Measurements from ENCODE around the gene EFNA5.
"Not testable (repeated sequence)": the region's sequence is repeated elsewhere in the genome, so short reads cannot be mapped to it uniquely, and the experiment has no call there.

The EFNA5 gene

GRCh38 chr5:107449369-107449768, 221.4 kb downstream of the EFNA5 start:
- DNase-seq = no peak

GRCh38 chr5:107447587-107447986, 223.2 kb downstream of the EFNA5 start:
- no peak for DNase-seq

DNA sequence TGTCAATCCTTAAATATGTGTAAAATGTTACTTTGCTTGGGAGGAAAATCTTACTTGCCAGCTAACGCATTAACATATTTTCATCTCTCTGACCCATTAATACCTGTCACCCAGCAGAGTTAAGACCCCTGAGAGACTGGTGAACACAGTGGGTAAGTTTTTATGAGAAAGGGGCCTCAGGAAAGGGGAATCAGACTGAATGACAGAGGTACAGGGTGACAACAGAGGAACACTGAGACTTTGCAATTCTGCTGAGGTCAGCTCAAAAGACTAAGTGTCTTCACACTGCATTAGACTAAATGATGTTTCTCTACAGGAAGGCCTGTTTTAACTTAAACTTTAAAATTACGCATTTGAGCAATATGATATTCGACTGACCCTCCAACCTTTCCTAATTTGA, 223.8 kb downstream of the EFNA5 start:
- DNase-seq = no peak

DNA sequence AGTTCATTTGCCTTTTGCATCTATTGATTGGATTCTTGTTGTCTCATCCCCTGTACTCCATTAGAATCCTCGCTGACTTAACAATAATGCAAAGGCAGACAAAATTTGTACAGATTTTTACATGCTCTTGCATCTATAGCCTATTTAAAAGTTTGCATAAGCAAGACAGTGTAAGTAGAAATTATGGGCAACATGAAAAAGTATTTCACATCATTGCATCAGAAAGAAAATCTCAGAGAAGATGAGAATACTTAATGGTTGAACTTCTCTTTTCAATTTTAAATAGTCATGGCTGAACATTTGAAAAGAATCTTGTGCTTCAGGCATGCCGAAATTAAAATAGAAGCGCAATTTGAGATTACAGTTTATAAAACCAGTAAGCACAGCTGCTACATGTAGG, 226.4 kb downstream of the EFNA5 start:
- DNase-seq = no peak

GRCh38 chr5:107443897-107444296, 226.8 kb downstream of the EFNA5 start:
- DNase-seq = no peak

GRCh38 chr5:107442452-107442851, 228.3 kb downstream of the EFNA5 start:
- DNase-seq = no peak

GRCh38 chr5:107439832-107440231, 230.9 kb downstream of the EFNA5 start:
- no peak for DNase-seq

- no peak for DNase-seq
Measured at GRCh38 chr5:107437986-107438510, 232.7 kb downstream of the EFNA5 start.

- DNase-seq = no peak
Measured at GRCh38 chr5:107437154-107437553, 233.6 kb downstream of the EFNA5 start.

DNA sequence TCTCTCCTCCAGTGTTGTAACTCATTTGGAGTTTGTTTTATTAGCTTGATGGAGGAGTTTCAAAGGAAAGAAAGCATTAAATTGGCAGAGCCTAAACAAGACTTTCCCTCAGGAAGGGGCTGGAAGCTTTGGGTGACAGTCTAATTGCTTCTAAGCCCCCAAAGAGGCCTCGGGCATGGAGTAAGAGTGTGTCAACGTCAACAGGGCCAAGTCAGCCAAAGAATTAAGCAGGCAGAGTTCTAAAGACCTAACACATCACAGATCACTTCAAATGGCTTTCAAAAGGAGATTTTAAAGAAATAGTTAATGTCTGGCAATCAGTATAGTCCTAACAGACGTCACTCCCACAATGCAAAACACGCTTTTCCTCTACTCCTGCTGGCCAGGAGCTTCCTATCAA, 234.5 kb downstream of the EFNA5 start:
- DNase-seq = no peak

DNA sequence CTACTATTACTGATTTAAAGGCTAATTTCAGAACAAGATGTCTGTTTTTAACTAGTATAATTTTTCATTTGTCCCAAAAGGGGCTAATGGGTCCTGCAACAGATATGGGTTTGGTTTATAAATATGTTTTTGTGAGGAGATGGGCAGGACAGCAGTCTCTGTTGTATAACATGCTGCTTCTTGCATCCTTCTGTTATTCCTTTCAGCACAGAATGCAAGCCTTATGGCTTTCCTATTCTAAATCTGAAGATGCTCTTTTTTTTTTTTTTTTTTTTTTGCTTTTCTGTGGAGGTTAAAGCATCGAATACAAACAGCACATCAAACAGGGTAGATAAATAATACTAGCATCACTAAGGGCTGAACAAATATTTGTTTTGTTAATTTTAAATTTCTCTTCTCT, 235.7 kb downstream of the EFNA5 start:
- no peak for DNase-seq

- DNase-seq = not testable (repeated sequence)
Measured at GRCh38 chr5:107433646-107434045, 237.1 kb downstream of the EFNA5 start.

DNA sequence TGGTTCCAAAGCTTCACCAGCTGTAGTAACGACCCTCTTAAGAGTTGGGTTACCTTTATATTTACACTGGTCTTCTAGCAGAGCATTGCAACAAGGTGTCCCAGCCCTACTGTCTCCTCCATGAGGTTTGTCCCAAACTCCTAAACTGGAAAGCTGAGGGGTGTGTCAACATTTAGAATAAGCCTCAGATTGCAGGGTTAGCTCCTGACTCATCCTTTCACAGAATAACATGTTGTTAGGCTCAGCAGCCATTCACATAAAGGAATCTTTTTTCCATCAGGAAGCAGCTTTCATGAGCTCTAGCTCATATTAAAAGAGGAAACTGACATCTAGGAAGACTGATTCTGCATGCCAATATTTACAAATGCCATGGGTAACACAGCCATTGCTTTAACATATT, 238.7 kb downstream of the EFNA5 start:
- no peak for DNase-seq

GRCh38 chr5:107431536-107431935, 239.2 kb downstream of the EFNA5 start:
- no peak for DNase-seq

DNA sequence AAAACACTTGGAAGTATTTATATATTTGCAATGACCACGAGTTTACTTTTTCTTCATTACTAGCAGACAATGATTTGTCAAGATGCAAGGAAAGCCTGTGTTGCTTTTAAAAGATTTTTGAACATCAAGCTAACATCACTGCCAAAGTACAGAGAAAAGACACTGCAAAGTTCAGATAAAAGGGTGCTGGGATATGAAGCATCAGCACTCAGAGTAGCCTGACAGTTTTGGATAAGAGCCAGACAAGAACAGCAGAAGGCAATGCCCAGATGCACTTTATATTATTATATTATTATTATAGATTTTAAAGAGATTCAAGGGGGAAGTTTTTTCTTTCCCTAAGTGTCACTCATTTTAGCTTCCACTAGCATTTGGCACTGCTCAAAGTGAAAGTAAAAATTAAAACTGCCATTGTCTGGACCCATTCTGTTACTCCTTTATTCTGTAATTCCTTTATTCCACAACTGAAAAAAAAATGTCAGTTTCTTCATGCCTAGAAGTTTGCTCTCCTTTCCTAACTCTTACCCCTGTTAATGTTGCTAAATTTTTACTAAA, 240.6 kb downstream of the EFNA5 start:
- DNase-seq = no peak

DNA sequence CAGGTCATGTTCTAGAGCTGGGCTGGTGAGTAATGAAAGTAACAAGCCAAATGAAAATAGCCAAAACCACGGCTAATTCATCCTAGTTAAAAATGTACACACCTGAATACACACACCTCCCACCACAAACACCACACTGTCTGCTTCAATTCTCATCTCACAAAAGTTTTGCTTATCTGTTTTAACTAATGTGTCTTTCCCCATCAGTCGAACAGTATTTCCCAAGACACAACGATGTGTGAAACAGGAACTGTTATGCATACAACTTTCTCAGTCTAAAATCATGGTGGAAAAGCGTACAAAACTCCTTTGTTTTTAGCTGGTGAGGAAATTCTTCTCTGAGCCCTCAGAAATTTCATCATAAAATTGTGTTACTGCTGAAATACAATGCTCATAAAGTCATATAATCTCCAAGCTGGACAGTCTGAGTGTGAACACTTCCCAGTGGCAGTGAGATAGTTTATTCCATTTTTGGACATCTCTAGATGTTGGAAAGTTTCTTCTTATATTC, 242.4 kb downstream of the EFNA5 start:
- no peak for DNase-seq

DNA sequence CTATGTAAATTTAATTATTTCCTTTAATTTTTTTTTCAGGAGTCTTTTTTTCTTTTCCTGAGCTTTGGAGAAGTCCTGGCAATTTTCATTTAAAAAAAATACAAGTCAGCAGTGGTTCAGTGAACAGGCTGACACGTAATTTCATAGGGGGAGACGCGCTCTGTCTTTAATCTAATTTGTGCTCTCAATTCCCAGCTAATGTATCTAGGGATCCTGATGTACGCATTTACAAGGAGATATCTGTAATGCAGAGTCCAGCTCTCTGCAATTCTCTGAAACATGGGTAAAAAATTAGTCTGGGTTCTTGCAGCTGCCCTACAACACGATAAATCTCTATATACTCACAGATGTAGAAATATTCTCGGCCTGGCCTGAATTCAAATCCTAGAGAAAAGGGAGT, 243.9 kb downstream of the EFNA5 start:
- no peak for DNase-seq

DNA sequence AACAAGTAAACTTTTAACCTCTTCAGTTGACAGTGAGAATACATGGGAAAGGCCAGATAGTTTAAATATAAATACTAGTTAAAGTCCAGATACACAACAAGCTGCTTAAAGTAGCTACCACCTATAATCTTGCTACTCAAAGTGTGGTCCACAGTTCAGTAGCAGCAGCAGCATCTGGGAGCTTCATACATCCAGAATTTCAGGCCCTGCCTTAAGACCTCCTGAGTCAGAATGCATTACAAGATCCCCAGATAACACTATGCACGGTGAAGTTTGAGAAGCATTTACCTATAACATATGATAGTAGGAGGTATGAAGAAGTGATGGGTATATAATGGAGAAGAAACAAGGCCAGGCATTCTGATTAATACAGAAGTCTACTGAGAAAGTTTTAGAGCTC, 244.5 kb downstream of the EFNA5 start:
- no peak for DNase-seq

GRCh38 chr5:107425541-107426031, 245.2 kb downstream of the EFNA5 start:
- no peak for DNase-seq

DNA sequence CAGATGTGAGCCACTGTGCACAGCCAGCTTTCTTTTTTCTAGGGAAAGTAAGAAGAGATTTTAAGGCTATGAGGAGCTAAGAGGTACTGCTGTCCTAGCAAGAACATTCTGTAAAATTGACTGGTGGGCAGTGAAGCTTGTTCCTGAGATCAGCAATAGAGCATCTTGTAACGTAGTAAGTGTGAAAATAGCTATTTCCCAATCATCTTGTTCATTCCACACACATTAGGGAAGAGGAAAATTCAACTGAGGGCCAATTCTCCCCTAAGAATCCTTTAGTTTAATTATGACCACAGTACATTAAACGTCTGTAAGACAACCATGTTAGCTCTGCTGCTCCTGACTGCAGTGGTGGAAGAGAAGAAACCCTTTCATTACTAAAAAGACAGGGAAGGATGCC, 246.2 kb downstream of the EFNA5 start:
- no peak for DNase-seq

DNA sequence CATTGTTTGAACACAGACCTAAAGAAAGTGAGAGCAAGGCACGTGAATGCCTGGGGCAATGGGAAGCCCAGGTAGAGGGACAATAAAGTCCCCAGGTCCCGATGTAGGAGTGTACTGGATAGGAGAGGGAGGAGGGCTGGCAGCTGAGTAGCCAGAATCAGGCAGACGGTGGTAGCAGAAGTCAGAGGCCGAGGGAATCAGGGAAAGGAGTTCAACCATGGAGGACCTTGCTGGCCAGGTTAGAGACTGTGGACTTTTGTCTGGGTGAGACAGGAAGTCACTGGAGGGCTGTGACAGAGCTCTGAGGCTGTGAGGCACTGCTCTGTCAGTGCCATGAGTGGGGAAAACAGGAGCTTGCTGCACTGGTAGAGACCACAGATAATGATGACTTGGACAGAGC, 248.2 kb downstream of the EFNA5 start:
- DNase-seq = no peak

- DNase-seq = no peak
Measured at GRCh38 chr5:107419498-107419897, 251.2 kb downstream of the EFNA5 start.

GRCh38 chr5:107418902-107419301, 251.8 kb downstream of the EFNA5 start:
- DNase-seq = no peak

DNA sequence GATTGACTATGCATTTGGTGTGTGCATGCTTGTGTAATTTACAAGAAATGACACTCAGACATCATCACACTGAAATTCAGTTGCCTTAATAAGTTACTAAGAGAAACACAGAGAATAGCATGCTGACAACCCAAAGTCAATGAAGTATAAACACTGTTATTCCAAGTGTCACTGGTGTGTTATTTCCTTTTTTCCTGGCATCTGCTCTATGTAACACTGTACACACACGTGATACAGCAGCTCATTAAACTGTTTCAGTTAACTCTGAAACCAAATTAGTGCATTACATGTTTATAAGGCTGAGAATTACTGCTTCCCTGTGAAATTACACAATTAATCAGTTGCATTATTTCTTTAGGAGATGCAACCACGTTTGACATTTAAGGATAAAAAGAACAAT, 252.7 kb downstream of the EFNA5 start:
- DNase-seq = no peak

- no peak for DNase-seq
Measured at GRCh38 chr5:107415762-107416161, 255.0 kb downstream of the EFNA5 start.
